GM18858 (cell line): ENCODE measurements around the gene NPDC1.

Experiments
- ATAC-seq: cut with Tn5 transposase; IDR thresholded peaks from one replicate; pipeline ENCODE4 v1.9.1; 2021; ENCODE audit not compliant: unreplicated experiment

The NPDC1 gene

GRCh38 chr9:137027369-137028262 lies 18.4 kb downstream of the NPDC1 start, which contains the start of gene ABCA2:
Gene ABCA2, minus strand, starts transcription at chr9:137028237. Its CDS starts 97 bp downstream, at chr9:137028140.
- no peak for ATAC-seq

DNA sequence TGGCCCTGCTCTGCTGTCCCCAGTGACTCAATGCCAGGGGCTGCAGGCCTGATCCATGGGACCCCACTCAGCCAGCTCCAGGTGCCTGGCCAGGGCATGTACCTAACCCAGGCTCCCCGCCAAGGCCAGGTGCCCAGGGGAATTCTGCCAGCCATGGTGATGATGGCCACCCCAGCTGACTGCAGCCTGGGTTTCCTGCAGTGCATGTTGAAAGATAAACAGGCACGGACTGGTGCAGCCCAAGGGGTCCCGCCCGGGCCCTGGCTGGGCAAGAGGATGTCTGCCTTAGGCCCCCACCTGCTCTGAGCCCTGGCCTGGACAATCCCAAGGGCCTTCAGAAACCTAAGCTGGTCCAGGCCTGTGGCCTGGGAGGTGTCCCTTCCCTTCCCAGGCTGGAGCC lies 19.1 kb downstream of the NPDC1 start:
- ATAC-seq: no peak

DNA sequence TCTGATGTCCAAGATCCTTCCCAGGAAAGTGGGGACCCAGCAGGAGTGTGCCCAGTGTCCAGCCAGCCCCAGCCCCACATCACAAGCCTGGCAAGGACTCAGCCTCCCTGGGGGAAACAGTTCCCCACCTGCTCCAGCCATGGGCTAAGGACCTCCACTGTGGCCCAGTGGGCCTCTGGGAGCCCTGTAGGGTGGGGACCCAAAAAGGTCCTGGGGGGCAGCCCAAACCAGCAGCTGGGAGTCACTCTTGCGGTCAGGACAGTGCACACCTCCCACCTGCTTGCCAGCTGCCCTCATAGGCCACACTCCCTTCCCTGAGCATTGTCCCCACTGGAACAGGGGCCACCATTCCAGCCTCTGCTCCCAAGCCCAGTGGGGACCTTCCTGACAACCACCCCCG lies 19.6 kb downstream of the NPDC1 start:
- no peak for ATAC-seq

DNA sequence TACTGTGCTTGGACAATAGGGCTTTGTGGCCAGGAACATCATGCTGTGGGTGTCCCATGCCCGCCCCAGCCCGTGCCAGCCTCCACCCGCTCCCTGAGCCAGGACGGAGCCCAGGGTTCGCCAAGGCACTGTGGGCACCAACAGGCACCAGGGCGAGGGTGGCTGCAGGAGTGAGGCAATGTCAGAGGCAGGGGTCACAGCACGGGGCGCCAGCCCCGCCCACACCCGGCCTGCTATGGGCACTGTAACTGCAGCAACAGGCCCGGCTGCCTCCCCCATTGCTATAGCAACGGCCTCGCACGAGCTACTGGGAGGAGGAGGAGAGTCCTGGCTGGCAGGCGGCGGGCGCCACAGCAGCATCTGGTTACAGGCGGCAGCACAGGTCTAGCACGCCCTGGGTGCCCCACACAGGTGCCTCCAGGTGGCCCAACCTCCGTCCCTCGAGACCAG lies 20.4 kb downstream of the NPDC1 start:
- no peak for ATAC-seq

- no peak for ATAC-seq
Measured at GRCh38 chr9:137023583-137023991, 22.4 kb downstream of the NPDC1 start.

- ATAC-seq: no peak
Measured at GRCh38 chr9:137023157-137023556, 22.8 kb downstream of the NPDC1 start.

DNA sequence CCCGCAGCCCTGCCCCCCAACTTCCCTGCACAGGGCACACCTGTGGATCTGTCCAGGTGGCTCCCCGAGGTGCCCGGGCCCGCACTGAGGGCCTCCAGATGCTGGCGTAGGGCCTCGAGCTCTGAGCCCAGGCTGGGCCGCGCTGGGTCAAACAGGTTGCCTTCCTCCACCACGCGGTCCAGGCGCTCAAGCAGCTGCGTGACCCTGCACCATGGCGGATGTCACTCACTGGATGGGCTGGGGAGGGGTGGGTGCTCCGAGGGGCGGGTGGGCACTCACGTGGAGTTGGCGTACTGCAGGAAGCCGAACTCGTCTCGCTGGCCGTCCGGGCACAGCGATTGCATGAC lies 23.3 kb downstream of the NPDC1 start:
- ATAC-seq: no peak

- ATAC-seq: no peak
Measured at GRCh38 chr9:137021979-137022661, 23.9 kb downstream of the NPDC1 start.

DNA sequence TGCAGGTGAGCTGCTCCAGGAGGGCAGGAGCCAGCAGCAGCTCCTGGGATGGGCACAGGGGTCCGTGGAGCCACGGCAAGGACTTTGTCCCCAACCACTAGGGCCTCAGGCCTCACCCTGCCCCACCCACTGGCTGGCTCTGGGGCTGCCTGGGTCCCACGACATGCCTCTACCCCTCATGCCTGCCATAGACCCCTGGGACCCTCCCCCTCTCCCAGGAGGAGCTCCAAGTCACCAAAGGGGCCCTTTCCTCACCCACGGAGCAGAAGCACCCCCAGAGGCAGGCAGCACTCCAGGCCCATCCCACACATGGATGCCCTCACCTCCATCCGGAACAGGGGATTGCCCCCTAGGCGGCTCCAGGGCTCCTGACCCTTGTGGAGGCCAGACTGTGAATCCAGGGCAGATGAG lies 24.4 kb downstream of the NPDC1 start:
- ATAC-seq: no peak

DNA sequence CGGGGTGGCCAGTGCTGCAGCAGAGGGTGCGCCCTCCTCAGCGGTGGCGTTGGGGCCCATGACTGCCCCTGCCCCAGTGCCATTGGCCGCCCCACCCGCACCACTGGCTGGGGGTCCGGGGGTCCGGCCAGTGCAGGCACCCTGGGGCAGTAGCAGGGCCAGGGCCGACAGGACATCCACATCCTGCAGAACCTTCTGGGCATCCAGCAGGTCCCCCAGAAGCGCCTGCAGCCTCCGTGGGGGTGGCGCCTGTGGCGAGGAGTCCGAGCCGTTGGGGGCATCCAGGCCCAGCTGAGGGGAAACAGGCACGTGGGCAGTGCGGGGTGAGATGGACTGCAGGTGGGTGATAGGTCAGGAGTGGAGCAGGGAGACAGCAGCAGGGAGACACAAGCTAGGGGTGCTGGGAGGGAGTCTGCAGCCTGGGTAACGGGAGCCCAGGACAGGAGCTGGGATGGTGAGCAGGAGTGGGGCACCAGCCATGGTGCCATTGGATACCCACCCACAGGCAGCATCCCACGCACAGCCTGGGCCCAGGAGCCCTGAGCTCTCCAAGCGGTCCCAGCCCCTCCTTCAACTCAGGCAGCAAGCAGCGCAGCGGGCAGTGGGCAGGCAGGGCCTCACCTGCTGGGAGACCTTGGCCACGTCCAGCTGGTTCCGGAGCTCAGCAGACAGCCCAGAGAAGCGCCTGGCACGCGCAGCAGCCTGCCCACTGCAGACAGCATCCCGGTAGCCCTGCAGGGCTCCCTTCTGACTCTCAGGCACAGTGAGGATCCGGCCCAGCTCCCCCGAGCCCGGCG lies 25.0 kb downstream of the NPDC1 start:
- ATAC-seq: no peak

- no peak for ATAC-seq
Measured at GRCh38 chr9:137019891-137020683, 25.9 kb downstream of the NPDC1 start.

DNA sequence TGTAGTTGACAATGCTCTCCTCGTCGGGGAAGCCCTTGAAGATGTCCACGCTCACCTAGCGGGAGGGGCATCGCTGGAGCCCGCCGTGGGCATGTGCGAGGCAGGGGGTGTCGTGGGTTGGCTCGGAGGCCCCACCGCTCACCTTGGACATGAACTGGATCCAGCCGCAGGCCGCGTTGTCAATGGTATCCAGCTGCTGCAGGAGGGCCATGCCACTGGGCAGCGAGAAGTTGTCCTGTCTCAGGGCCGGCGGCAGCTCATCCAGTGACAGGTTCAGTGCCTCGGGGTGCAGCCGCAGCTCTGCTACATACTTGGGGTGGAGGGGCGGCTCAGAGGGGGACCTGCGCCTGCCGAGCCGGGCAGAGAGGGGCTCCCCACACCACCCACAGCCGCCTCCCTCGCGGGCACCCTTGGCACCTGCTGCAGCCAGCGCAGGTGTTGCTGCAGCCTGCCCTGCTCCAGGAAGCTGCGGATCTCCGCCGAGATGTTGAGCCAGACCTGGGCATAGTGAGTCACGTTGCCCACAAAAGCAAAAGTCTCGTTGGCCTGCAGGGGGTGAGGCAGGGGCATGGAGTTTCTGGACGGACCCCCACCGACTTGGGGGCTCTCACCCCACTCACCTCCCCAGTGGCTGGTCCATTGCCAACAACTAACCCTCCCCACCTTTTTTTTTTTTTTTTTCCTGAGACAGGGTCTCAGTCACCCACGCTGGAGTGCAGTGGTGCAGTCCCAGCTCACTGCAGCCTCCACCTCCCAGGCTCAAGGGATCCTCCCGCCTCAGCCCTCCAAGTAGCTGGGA lies 27.0 kb downstream of the NPDC1 start:
- no peak for ATAC-seq

GRCh38 chr9:137017791-137018497 lies 28.0 kb downstream of the NPDC1 start:
- no peak for ATAC-seq

DNA sequence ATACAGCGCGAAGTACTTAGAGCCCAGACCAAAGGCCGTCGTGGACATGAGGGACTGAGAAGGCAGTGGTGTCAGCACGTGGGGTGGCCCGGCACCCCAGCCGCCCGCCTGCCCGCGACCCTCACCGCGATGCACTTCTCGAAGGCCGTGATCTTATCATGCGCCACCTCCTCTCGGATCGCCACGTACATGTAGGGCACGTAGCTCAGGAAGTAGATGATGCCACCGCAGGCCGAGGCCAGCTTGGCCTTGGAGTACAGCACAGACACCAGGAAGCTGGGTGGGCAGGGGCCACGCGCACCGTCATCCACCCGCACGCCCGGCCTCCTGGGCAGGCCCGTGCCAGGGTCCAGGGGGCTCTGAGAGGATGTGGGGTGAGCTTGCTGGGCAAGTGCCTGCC lies 28.9 kb downstream of the NPDC1 start:
- ATAC-seq: no peak

GRCh38 chr9:137016436-137016835 lies 29.5 kb downstream of the NPDC1 start:
- ATAC-seq: no peak

GRCh38 chr9:137015976-137016375 lies 30.0 kb downstream of the NPDC1 start:
- ATAC-seq: no peak

GRCh38 chr9:137015540-137015930 lies 30.4 kb downstream of the NPDC1 start:
- no peak for ATAC-seq

GRCh38 chr9:137014776-137015539 lies 31.0 kb downstream of the NPDC1 start:
- no peak for ATAC-seq
